Aortic smooth muscle cell (primary cell): ENCODE measurements around the gene CD79A. TPM values are rescaled to one million over a fixed set of nuclear protein-coding genes. Genes with fewer than 3 reads are reported as not detected.

ENCODE experiments used
- total RNA-seq: library from RNA; depleted of rRNA; stranded (reverse); fragments of >200 nt; gene quantifications from 2 replicates; pipeline ENCODE4 v1.2.3, GENCODE V29; 2014

The CD79A gene
- total RNA-seq, result not detected in 2 replicates

DNA sequence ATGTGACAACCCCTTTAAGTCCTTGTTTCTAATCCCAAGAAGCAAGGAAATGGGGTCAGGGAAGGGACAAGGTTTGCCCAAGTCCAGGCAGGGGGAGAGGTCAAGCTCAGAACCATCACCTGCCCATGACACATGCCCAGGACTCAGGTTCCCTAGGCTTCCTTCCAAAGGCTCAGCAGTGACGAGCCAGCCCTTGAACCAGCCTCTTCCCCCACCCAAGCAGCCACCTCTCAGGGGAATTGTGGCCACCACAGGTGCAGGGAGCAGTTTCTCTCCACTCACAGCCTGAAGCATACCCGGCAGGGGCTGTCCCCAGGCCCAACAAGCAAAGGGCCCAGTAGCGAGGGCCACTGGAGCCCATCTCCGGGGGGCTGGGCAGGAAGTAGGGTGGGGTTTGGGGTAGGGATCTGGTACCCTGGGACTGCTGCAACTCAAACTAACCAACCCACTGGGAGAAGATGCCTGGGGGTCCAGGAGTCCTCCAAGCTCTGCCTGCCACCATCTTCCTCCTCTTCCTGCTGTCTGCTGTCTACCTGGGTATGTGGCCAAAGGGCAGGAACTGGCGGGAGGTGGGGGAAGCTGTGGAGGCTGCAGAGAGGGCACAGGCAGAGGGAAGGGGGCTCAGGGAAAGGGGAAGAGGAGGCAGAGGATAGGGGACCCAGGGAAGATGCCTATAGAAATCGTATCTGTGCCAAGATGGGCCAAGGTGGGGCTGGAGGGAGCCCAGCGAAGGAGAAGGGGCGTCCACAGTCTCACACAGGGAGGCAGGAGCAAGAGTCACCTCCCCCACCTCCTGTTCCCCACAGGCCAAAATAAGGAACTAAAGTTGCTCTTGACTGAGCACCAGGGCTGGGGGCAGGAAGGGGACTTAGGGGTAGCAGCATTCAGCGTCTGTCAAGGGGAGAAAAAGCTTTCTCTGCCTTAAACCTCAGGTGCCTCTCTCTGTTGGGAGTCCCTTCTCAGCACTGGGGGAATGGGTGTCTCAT lies at the start of gene CD79A:
Gene CD79A, plus strand, starts transcription at position 433 of the 986 bp plus-strand sequence. Its CDS starts 26 bp downstream, at position 459.

DNA sequence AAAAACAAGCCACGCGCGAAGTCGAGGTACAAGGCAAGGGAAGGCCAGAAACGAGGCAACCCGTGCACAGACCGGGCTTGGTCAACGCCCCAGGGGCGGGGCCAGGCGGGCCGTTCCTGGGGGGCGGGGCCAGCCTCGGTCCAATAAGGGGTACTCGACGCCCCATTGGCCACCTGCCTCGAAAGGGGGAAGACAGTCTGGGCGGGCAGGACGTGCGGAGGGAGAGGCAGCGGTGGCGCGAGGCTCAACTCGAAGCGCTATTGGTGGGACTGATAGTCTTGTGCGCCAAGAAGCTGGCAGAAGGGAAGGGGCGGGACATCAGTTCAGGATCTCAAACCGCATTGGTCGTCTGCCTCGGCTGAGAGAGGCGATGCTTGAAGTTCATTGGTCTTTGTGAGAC lies 32.5 kb upstream of the CD79A start, which contains the start of gene LYPD4:
Gene LYPD4, minus strand, starts transcription at position 83 of the 400 bp plus-strand sequence. CDS start 5,398 bp downstream, outside the sequence.

DNA sequence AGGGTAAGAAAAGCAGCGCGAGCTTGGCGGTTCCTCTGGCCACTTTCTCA lies 32.3 kb upstream of the CD79A start, which contains the start of gene DMRTC2:
Gene DMRTC2, plus strand, starts transcription at position 42 of the 50 bp plus-strand sequence. CDS start 2,387 bp downstream, outside the sequence.

DNA sequence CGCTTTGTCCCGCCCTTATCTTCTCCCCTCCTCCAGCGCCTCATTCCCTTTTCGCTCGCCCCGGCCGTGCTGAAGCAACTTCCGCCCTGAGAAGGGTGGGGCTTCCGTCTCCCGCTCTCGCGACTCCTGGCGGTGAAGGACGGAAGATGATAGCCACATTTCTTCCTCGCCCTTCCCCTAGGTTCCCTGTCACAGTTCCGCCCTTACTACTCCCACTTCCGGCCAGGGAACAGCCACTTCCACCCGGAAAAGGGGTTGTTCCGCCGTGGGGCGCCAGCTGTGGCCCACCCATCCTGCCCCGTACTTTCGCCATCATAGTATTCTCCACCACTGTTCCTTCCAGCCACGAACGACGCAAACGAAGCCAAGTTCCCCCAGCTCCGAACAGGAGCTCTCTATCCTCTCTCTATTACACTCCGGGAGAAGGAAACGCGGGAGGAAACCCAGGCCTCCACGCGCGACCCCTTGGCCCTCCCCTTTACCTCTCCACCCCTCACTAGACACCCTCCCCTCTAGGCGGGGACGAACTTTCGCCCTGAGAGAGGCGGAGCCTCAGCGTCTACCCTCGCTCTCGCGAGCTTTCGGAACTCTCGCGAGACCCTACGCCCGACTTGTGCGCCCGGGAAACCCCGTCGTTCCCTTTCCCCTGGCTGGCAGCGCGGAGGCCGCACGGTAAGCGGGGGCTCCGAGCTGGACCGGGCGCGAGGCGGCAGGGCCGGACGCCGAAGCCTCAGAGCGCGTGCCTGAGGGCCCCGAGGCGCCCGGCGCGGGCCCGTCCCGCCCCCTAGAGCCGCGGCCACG lies 17.3 kb upstream of the CD79A start, which contains the start of gene RPS19:
Gene RPS19, plus strand, starts transcription at position 638 of the 801 bp plus-strand sequence. CDS start 520 bp downstream, outside the sequence.

DNA sequence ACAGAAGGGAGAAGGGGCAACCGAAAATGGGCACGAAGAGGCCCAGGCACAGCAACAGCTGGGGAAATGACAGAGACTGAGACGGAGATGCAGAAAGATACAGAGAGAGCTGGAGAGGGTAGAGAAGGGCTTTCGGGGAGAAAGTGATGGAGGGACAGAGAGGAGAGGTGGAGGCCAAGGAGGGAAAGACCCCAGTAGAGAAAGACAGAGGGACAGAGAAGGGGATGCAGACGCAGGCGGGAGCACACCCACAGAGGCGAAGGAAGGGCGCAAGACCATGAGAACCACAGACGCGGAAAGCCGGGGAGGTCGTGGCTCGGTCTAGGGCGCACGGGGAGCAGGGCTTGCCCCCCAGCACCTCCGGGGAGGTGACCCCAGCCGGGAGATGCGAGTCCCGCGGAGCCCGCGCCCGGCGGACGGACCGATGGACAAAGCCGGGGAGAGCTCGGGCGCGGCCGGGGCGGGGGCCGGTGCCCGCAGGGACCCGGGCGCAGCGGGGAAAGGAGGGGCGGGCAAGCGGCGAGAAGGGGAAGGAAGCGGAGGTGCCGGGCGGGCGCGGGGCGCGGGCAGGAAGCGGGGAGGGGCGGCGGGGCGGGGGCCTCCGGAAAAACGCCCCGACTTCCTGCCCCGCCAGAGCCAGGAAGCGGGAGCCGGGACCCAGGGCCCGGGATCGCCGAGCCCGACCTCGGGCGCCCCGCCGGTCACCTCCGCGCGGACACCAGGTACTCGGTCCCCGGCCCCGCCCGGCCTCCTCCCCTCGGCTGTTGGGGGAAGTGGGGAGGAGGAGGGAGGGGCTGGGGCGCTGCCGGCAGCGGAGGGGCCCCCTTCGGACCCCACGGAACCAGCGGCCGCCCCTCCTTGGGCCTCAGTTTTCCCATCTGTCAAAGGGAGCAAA lies 5.7 kb downstream of the CD79A start, which contains the start of gene ARHGEF1:
Gene ARHGEF1, plus strand, starts transcription at position 617 of the 895 bp plus-strand sequence. CDS start 4,899 bp downstream, outside the sequence.

DNA sequence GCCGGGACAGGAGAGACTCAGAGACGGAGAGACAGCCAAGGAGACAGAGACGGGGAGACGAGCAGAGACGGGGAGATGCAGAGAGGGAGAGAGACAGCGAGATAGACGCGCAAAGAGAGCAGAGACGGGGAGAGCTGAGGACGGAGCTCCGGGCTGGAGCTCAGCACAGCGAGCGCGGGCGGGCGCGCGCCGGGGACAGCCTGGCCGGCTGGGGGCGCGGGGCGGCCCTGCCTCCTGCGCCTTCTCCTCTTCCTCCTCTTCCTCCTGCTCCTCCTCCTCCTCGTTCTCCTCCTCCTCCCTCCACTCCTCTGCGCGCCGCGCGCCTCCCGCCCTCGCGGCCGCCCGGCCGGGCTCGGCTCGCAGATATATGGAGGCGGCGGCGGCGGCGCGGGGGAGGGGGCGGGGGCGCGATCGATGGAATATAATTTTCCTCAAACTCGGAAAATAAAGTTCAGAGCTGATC lies 51.2 kb downstream of the CD79A start, which contains the start of gene ERFL:
Gene ERFL, minus strand, starts transcription at position 229 of the 463 bp plus-strand sequence. CDS start 15,530 bp downstream, outside the sequence.

Other genes starting within 250 kb of the CD79A start
- not detected in 2 replicates for gene CEACAM7, start 189.0 kb upstream of the CD79A start, total RNA-seq
- not detected in 2 replicates for gene CEACAM5, start 168.7 kb upstream of the CD79A start, total RNA-seq
- gene CEACAM6, start 121.7 kb upstream of the CD79A start, total RNA-seq, result not detected in 2 replicates
- gene CEACAM3, start 80.7 kb upstream of the CD79A start, total RNA-seq, result not detected in 2 replicates
- not detected in 2 replicates for gene LYPD4, start 32.6 kb upstream of the CD79A start, total RNA-seq
- not detected in 2 replicates for gene DMRTC2, start 32.2 kb upstream of the CD79A start, total RNA-seq
- gene RPS19, start 17.0 kb upstream of the CD79A start, total RNA-seq, result 1,192 and 1,270 TPM in 2 replicates
- 24.2 and 29.1 TPM in 2 replicates for gene ARHGEF1, start 5.9 kb downstream of the CD79A start, total RNA-seq
- gene ERFL, start 51.2 kb downstream of the CD79A start, total RNA-seq, result 0.06 TPM in 1 of 2 replicates, not detected in the other
- gene RABAC1, start 82.0 kb downstream of the CD79A start, total RNA-seq, result 212 and 252 TPM in 2 replicates
- under 0.01 and 0.25 TPM in 2 replicates for gene ATP1A3, start 117.0 kb downstream of the CD79A start, total RNA-seq
- gene GRIK5, start 192.9 kb downstream of the CD79A start, total RNA-seq, result 3.4 and 5.9 TPM in 2 replicates
- 7.0 and 10.0 TPM in 2 replicates for gene ZNF574, start 198.9 kb downstream of the CD79A start, total RNA-seq